Measurements from ENCODE around the gene ZNF546. TPM values are rescaled to one million over a fixed set of nuclear protein-coding genes. Genes with fewer than 3 reads are reported as not detected.
A peak's percentile ranks its signal among the peaks of the same experiment; 100 is the strongest.

The ZNF546 gene
- total and polyA plus RNA-seq, 12 donors: 0.72 to 13.5 (median 7.6) TPM

- intact Hi-C loops (cut with DNase I): loop anchor here in 3 of 10 donors (10.0 kb wide), 1 partner anchor 50 kb away; no protein-coding TSS in a partner anchor
- WGBS, 2 donors: 85 to 86% methylated on average over 9 of the region's 9 CpGs
Observed at GRCh38 chr19:40054632-40055031, 57.8 kb downstream of the ZNF546 start.

DNA sequence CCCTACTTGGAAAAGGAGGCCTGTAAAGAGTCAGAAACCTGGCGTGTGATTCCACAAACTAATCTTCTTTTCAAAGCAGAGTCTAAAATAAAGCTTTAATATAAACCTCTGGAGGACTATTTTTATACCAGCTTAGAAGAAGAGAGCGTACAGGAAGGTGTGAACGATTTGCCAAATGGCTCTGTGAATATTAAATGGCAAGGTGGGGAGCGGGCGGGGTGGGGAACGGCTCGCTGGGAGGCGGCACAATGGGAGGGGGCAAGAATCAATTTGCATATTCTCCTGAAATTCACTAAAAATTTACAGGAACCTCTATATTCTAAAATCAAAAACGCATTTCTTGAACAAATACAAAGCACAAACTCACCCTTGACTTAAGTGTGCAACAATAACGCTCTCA, 58.2 kb downstream of the ZNF546 start:
- H3K4me1 ChIP-seq: peaks cover 0 to 31% (median 16%) of the 10 kb centered on the region in 9 donors
- WGBS, 2 donors: 31 to 47% methylated on average over 10 of the region's 10 CpGs
- no peak for DNase-seq
- intact Hi-C loops (cut with DNase I): loop anchor here in 3 of 10 donors (10.0 kb wide), 1 partner anchor 50 kb away; no protein-coding TSS in a partner anchor
- no peak for TF ChIP-seq CTCF (IDR thresholded peaks at IDR 0.05)
- H3K27ac ChIP-seq: peak overlapping the region in 8 of 10 donors; percentile 76 to 84 (median 81)
- H3K9me3 ChIP-seq: peaks cover 0 to 50% (median 13%) of the 10 kb centered on the region in 11 donors
- peak overlapping the region; percentile 68 to 89 (median 78) for H3K4me3 ChIP-seq
- peak in 4 of 8 donors; percentile 43 to 60 (median 56) for ATAC-seq
- no peaks in the 10 kb centered on the region for H3K27me3 ChIP-seq
- peaks cover 0 to 8% (median 0%) of the 10 kb centered on the region in 9 donors for H3K36me3 ChIP-seq

More at GRCh38 chr19:40054632-40055031, 57.8 kb downstream of the ZNF546 start:
- DNase-seq (no peak), ATAC-seq (no peak)
- H3K4me3 ChIP-seq: peak overlapping the region in 8 of 10 donors; percentile 68 to 83 (median 76)
- H3K36me3 ChIP-seq: peaks cover 0 to 12% (median 3%) of the 10 kb centered on the region in 9 donors
- no peaks in the 10 kb centered on the region for H3K27me3 ChIP-seq
- peaks cover 0 to 50% (median 9%) of the 10 kb centered on the region in 11 donors for H3K9me3 ChIP-seq
- H3K27ac ChIP-seq: peak overlapping the region in 4 of 10 donors; percentile 76 to 84 (median 81)
- H3K4me1 ChIP-seq: peaks cover 0 to 31% (median 16%) of the 10 kb centered on the region in 9 donors
- no peak for TF ChIP-seq CTCF (IDR thresholded peaks at IDR 0.05)

DNA sequence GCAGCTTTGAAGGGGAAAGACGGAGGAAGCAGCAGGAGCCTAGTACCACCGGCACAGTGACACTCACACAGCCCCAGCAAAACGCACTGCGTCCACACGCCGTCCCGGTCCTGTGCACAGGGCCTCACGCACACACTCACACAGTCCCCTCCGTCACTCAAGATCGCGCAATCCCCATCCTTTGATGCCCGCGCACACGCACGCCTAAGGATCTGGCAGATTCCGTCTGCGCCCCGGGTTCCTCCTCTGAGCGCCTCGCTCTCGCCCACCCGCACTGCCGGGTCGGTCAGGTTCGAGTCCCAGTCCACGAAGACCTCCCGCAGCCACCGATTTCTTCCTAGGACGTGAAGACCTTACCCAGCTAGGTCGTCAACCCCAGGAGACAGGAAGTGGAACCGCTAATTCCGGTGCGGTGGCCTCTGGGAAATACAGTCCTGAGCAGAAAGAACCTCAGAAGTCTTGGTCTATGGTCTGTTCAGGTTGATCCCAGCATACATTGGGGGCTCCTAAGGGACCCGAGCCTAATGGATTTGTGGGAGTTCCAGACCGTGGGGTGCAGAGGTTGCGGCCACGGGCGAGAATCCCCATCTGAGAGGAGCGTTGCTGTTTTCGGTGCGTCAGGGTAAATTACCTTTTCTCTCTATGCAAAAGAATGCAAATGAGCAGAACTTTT, 59.1 kb downstream of the ZNF546 start, which contains the start of gene ZNF780B:
TSS of gene ZNF780B (minus strand) at position 400 of the 673 bp plus-strand sequence. CDS start 5,899 bp downstream, outside the sequence.
- H3K9me3 ChIP-seq: peaks cover 0 to 50% (median 20%) of the 10 kb centered on the region in 11 donors

More for the DNA sequence above, 59.1 kb downstream of the ZNF546 start, which contains the start of gene ZNF780B:
- TF ChIP-seq CTCF (IDR thresholded peaks at IDR 0.05): no peak
- ATAC-seq (peak; percentile 89 to 99 (median 96)), DNase-seq (peak; percentile 45 to 54)
- H3K36me3 ChIP-seq: no peaks in the 10 kb centered on the region
- H3K4me1 ChIP-seq: peaks cover 0 to 31% (median 16%) of the 10 kb centered on the region in 9 donors
- intact Hi-C loops (cut with DNase I): loop anchor here in 3 of 10 donors (10.0 kb wide), 1 partner anchor 51 kb away; no protein-coding TSS in a partner anchor
- 0 to 1% methylated on average over 41 of the region's 41 CpGs for WGBS, 2 donors
- H3K27ac ChIP-seq: peak within 1 kb of the TSS; percentile 59 to 84 (median 81)
- no peaks in the 10 kb centered on the region for H3K27me3 ChIP-seq
- H3K4me3 ChIP-seq: peak within 1 kb of the TSS; percentile 68 to 89 (median 78)
